ENCODE measurements around the gene TJAP1.

TJAP1 gene

DNA sequence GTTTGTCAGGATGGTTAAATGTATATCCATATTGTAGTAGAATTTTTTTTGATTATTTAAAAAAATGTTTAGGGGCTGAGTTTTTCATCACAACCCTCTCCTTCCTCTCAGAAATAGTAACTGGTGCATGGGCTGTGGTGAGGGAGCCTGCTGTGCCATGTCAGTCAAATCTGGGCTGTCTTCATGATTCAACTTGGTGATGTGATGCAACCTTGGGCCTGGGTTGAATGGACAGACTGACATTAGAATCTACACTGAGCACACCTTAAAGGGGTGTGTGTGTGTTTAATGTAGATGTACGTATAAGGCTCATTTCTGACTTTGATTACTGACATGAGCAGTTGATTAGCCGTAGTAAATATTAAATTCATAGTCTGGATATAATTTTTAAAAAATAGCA is 3.7 kb downstream of the TJAP1 start:
- Histone ChIP-seq H3K9me3 (ENCODE audit: low read depth, low read length) (no peaks in the 10 kb centered on the region), H3K36me3 (ENCODE audit: insufficient read depth, low read length) (no peaks in the 10 kb centered on the region)
- TF ChIP-seq EZH2 (IDR thresholded peaks at IDR 0.05) (no peak), POLR2AphosphoS5 (IDR thresholded peaks at IDR 0.05; ENCODE audit: borderline replicate concordance, low read depth, low read length) (no peak), FOXP2 (optimal IDR thresholded peaks at IDR 0.05; ENCODE audit: control extremely low read depth, extremely low read length, insufficient read depth) (no peak)

DNA sequence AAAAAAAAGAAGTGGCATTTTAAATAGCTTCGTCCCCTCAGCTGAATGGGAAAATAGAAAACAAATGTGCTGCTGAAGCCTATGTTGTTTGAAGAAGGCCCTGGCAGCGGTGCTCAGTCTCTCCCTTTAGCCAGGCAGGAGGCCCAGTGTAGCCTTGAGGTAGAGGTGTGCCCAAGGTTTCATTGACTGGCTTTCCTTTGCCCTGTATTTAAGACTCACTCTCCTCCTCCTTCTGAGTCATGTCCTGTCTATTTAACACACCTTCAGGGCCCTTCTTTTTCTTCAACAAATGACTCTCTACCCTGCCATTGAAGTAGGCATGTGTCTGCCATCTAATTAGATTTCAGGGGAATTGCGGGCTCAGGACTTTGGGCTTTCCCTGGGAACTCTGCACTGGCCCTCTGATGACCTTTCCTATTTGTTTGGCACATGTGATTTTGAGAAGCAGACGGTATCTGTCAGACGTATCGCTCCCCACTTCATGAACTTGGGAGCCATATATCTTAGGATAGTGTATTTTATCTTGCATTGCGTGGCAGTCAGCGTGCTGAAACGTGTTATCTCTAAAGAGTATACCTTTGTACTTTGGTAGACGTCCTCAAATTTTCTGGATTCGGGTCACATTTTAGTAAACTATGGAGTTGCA is 4.3 kb downstream of the TJAP1 start:
- Histone ChIP-seq H3K9me3 (ENCODE audit: low read depth, low read length) (no peaks in the 10 kb centered on the region), H3K27ac (no peak overlapping the region), H3K36me3 (ENCODE audit: insufficient read depth, low read length) (no peaks in the 10 kb centered on the region), H3K9ac (ENCODE audit: insufficient read length) (no peak overlapping the region), H3K4me3 (no peak overlapping the region)
- TF ChIP-seq FOXP2 (optimal IDR thresholded peaks at IDR 0.05; ENCODE audit: control extremely low read depth, extremely low read length, insufficient read depth) (no peak), EZH2 (IDR thresholded peaks at IDR 0.05) (no peak), POLR2AphosphoS5 (IDR thresholded peaks at IDR 0.05; ENCODE audit: borderline replicate concordance, low read depth, low read length) (no peak)
- no peak for DNase-seq (ENCODE audit: low read depth, low spot score)

More for the DNA sequence above, 3.7 kb downstream of the TJAP1 start:
- Histone ChIP-seq H3K4me3 (no peak overlapping the region), H3K9ac (ENCODE audit: insufficient read length) (no peak overlapping the region), H3K27ac (no peak overlapping the region)
- DNase-seq (ENCODE audit: low read depth, low spot score) = no peak

DNA sequence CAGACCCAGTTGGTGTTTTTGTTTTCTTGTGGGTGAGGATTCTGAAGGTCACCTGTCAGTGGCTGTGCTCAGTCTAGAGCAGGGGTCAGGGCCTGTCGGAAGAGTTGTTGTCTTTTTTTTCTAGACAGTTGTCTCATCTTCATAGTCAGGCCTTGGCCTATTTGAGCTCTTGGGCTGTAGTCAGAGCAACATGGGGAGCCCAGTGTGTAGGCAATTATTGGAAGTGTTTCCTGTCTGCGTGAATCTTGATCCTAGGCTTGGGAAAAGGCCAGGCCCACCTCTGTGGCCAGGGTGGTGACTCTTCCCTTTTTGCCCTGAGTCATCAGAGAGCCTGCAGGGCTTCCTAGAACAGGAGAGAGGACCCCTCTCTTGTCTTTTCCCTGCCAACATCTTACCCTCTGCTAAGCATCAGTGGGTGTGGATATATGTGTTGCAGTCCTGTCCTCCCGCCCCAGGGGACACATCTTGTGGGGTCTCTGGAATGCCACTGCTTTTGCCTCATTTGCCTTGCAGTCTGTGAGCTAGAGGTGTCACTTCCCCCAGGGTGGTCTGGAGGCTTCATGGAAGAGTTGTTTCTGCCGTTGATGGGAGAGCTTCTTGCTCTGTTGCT is 11.4 kb downstream of the TJAP1 start:
- TF ChIP-seq POLR2AphosphoS5 (IDR thresholded peaks at IDR 0.05; ENCODE audit: borderline replicate concordance, low read depth, low read length) = no peak
- no peak for TF ChIP-seq EZH2 (IDR thresholded peaks at IDR 0.05)
- no peak for TF ChIP-seq FOXP2 (optimal IDR thresholded peaks at IDR 0.05; ENCODE audit: control extremely low read depth, extremely low read length, insufficient read depth)
- Histone ChIP-seq H3K27ac (no peak overlapping the region), H3K9ac (ENCODE audit: insufficient read length) (no peak overlapping the region), H3K36me3 (ENCODE audit: insufficient read depth, low read length) (no peaks in the 10 kb centered on the region), H3K9me3 (ENCODE audit: low read depth, low read length) (no peaks in the 10 kb centered on the region), H3K4me3 (no peak overlapping the region)
- DNase-seq (ENCODE audit: low read depth, low spot score) = no peak

DNA sequence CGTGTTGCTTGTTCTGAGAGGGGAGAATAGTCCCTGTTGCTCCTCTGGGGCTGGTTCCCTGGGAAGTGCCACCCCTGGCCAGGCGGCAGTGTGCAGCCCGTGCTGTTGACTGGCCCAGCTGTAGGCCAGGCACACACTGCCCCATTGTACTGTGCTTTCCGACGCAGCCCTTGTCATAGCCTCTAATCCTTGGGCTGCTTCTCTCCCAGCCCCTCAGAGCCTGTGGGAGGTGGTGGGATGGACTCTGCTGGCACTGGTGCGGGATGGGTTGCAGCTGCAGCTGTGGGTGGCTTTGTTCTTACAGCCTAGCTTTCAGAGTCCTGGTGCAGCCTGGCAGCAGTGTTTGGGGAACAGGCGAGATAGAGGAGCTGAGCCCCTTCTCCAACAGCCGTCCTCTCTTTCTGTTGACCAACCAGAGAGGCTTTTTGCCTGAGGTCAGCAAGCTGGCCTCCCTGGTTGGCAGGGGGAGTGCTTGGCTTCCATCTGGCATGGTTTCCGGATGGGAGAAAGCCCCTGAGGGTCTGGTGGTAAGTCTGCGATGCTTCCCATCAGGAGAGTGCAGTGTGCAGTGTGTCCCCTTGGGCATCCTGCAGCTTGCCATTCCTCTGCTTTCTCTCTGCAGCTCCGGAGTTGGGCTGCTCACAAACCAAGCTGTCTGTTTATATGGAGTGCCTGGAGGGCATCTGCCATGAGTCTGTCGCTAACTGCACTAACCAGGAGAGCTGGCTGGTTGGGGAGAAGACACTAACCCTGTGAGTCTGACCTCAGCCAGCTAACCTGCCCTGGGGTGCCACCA is 12.1 kb downstream of the TJAP1 start:
- Histone ChIP-seq H3K9me3 (ENCODE audit: low read depth, low read length) (no peaks in the 10 kb centered on the region), H3K27ac (no peak overlapping the region), H3K9ac (ENCODE audit: insufficient read length) (no peak overlapping the region), H3K4me3 (no peak overlapping the region), H3K36me3 (ENCODE audit: insufficient read depth, low read length) (no peaks in the 10 kb centered on the region)
- no peak for TF ChIP-seq FOXP2 (optimal IDR thresholded peaks at IDR 0.05; ENCODE audit: control extremely low read depth, extremely low read length, insufficient read depth)
- TF ChIP-seq EZH2 (IDR thresholded peaks at IDR 0.05) = no peak
- no peak for TF ChIP-seq POLR2AphosphoS5 (IDR thresholded peaks at IDR 0.05; ENCODE audit: borderline replicate concordance, low read depth, low read length)
- DNase-seq (ENCODE audit: low read depth, low spot score) = no peak

GRCh38 chr6:43490523-43490939 is 13.2 kb downstream of the TJAP1 start:
- Histone ChIP-seq H3K9me3 (ENCODE audit: low read depth, low read length) (no peaks in the 10 kb centered on the region), H3K4me3 (no peak overlapping the region), H3K27ac (no peak overlapping the region), H3K36me3 (ENCODE audit: insufficient read depth, low read length) (no peaks in the 10 kb centered on the region), H3K9ac (ENCODE audit: insufficient read length) (no peak overlapping the region)
- TF ChIP-seq POLR2AphosphoS5 (IDR thresholded peaks at IDR 0.05; ENCODE audit: borderline replicate concordance, low read depth, low read length) (no peak), FOXP2 (optimal IDR thresholded peaks at IDR 0.05; ENCODE audit: control extremely low read depth, extremely low read length, insufficient read depth) (no peak), EZH2 (IDR thresholded peaks at IDR 0.05) (no peak)
- DNase-seq (ENCODE audit: low read depth, low spot score) = no peak

DNA sequence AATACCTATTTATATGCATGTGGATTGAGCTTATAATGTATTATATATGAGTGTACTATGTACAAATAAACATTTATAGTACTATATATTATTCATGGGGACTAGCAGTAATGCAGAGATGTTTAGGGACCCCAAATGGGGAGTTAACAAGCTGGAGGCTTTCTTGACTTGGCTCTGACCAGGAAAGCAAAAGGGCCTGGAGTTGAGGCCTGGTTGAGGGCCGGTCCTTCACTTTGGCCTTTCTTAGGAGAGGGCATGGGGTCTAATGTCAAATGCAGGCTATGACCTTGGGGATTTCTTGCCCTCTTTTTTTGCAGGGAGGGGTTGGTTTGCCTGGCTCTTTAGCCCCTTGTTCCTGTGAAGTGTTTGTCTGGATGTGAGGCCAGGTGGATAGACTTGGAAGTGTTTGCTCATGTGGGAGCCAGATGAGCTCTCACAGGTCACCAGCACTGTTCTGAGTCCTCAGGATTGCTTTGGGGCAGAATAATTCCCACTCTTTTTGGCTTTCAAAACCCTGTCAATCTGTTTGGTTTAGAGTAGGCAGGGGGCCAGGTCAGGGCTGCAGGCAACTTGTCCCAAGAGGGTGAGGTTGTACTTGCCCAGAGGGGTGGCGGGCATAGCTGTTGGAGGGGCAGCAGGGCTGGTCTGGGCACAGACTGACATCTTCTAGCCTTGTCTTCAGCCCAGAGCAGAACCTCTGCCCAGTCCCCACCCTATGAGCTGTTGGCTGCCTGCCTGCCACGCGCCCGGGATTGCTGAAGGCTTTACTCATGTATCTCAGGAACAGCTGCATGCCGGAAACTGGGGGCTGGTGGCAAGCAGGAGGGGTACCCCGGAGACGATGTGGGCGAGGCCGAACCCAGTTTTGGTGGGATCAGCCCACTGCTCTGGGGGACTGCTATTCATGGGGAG is 14.6 kb downstream of the TJAP1 start:
- H3K36me3 ChIP-seq (ENCODE audit: insufficient read depth, low read length) = no peaks in the 10 kb centered on the region
- no peak for TF ChIP-seq POLR2AphosphoS5 (IDR thresholded peaks at IDR 0.05; ENCODE audit: borderline replicate concordance, low read depth, low read length)
- no peak for TF ChIP-seq EZH2 (IDR thresholded peaks at IDR 0.05)
- no peak for TF ChIP-seq FOXP2 (optimal IDR thresholded peaks at IDR 0.05; ENCODE audit: control extremely low read depth, extremely low read length, insufficient read depth)

GRCh38 chr6:43492673-43493072 is 15.3 kb downstream of the TJAP1 start:
- DNase-seq (ENCODE audit: low read depth, low spot score) = no peak
- H3K9ac ChIP-seq (ENCODE audit: insufficient read length) = no peak overlapping the region
- no peak overlapping the region for H3K4me3 ChIP-seq
- no peaks in the 10 kb centered on the region for H3K9me3 ChIP-seq (ENCODE audit: low read depth, low read length)
- peaks cover 2% of the 10 kb centered on the region; the same call in 1 of the 2 replicates for H3K36me3 ChIP-seq (ENCODE audit: insufficient read depth, low read length)
- H3K27ac ChIP-seq = no peak overlapping the region
- TF ChIP-seq FOXP2 (optimal IDR thresholded peaks at IDR 0.05; ENCODE audit: control extremely low read depth, extremely low read length, insufficient read depth) = no peak
- TF ChIP-seq POLR2AphosphoS5 (IDR thresholded peaks at IDR 0.05; ENCODE audit: borderline replicate concordance, low read depth, low read length) = no peak
- no peak for TF ChIP-seq EZH2 (IDR thresholded peaks at IDR 0.05)

More for the DNA sequence above, 14.6 kb downstream of the TJAP1 start:
- Histone ChIP-seq H3K4me3 (no peak overlapping the region), H3K9me3 (ENCODE audit: low read depth, low read length) (no peaks in the 10 kb centered on the region), H3K27ac (no peak overlapping the region; the same call in 1 of the 2 replicates), H3K9ac (ENCODE audit: insufficient read length) (no peak overlapping the region)
- no peak for DNase-seq (ENCODE audit: low read depth, low spot score)
